Activated gamma-delta T cell (primary cell): Measurements from ENCODE around the gene NBAS.
"Not testable (repeated sequence)": the region's sequence is repeated elsewhere in the genome, so short reads cannot be mapped to it uniquely, and the experiment has no call there.

ENCODE experiments used
- DNase-seq: peaks from one replicate; lab custom pipeline; 2025; lab: John Stamatoyannopoulos, UW

Gene NBAS

DNA sequence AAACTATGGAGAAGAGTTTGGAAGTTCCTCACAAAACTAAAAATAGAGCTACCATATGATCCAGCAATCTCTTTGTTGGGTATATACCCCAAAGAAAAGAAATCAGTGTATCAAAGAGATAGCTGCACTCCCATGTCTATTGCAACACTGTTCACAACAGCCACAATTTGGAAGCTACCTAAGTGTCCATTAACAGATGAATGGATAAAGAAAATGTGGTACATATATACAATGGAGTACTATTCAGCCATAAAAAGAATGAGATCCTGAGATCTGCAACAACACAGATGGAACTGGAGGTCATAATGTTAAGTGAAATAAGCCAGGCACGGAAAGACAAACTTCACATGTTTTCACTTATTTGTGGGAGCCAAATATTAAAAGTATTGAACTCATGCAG, 350.6 kb downstream of the NBAS start:
- not testable (repeated sequence) for DNase-seq

DNA sequence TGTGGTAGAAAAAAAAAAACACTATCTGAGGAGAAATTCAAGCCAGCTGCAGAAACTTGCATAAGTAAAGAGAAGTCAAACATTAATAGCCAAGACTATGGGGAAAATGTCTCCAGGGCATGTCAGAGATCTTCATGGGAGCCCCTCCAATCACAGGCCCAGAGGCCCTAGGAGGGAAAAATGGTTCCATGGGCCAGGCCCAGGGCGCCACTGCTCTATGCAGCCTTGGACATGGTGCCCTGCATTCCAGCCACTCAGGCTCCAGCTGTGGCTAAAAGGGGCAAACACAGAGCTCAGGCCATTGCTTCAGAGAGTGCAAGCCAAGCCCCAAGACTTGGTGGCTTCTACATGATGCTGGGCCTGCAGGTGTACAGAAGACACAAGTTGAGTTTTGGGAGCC, 354.7 kb downstream of the NBAS start:
- DNase-seq: no peak

DNA sequence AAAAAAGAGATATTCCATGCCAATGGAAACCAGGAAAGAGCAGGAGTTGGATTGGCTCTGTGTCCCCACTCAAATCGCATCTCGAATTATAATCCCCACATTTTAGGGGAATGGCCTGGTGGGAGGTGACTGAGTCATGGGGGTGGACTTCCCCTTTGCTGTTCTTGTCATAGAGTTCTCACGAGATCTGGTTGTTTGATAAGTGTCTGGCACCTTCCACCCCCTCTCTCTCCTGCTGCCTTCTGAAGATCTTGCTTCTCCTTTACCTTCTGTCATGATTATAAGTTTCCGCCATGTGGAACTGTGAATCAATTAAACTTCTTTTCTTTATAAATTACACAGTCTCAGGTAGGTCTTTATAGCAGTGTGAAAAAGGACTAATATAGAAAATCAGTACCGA, 355.6 kb downstream of the NBAS start:
- no peak for DNase-seq

DNA sequence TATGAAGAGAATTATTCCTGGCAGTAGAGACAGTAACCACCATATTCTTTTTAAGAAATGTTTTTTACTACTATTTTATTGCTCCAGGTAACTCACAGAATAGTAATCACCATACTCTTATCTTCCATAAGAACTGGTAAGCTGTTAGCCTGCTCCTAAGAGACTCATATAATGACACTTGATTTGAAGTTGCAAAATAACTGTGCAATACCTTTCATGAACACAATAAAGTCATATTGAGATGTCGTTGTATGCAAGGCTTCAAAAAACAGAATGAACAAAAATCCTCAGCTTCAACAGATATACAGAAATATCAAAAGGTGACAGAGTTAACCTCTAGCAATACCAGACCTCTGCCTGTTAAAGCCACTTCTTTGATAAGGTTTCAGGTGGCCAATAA, 360.1 kb downstream of the NBAS start:
- DNase-seq: no peak

DNA sequence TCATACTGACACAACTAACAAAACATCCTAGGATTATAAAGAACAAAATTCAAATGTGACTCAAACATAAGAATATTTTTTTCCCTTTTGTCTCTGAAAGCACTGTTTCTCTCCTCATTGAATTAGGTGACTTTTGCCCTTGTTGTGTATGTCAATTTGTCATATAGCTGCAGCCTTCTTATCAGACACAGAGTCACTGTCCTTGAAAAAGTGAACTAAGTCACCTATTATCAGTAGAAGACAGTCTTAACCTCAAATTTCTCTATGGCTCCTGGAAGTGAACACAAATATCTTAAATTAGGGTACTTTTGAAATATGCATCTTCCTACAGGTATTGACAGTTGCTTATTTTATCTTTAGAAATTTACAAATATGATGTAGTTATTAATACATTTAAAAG, 360.6 kb downstream of the NBAS start:
- DNase-seq: no peak

DNA sequence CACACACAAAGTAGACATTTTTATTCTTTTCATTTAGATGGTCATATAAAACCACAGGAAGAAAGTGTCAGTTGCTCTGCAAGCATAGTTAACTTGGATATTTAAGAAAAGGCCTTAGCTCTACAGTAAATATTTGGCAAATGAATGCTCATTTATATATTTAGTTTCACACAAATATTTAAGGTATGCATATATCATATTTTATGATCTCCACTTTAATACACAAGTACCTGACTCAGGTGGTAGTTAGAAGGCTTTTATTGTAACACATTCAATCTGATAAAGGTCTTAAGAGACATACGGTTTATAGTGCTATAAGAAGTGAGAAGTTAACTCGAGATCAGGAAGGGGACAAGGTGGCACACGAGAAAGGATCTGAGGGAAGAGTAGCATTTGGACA, 363.1 kb downstream of the NBAS start:
- DNase-seq: no peak

DNA sequence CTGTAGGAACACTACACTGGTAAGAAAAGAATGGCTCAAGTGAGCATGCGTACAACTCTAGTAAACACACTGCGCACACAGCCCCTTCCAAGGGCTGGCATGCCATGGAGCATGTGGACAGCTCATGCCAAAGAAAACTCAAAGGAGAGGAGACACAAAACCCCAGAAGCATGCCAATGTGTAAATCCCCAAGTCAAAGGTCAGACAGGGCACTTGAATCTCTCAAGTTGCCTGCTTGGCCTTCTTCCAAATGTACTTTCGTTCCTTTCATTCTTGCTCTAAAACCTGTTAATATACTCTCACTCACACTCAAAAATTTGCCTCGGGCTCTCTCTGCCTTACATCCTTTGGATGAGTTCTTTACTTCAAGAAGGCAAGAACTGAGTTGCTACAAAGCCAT, 365.3 kb downstream of the NBAS start:
- no peak for DNase-seq

DNA sequence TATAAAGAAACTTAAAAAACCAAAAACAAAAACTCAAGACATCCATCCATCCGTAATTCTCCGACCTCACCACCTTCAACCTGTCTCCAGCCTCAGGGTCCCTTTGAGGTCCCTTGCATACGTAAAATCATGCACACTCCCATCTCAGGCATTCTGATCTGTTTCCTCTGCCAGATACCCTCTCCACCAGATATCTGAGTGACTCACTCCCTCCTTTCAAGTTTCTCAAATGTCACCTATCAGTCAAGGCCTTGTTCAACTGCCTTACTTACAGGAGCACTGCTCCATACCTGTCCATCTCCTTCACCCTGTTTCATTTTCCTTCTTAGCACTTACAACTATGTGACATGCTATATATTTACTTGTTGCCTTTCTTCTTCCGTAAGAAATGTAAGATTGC, 369.3 kb downstream of the NBAS start:
- no peak for DNase-seq

DNA sequence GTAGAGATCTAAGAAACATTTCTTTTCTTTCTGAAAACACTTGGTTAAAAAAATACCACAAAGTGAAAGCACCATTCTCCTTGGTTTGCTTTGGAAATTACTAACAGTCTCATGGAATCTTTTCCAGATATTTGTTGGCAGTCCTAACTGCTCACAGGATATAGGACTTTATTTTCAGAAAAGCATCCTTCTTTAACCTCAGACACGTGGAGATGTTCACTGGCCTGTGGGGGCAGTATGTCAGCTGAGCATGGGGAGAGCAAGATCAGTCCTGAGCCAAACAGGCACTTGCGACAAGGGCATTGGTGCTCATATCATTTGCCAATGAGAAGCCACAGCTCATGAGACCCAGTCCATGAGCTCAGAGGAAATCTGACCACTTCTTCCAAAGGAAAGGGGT, 371.9 kb downstream of the NBAS start:
- no peak for DNase-seq

DNA sequence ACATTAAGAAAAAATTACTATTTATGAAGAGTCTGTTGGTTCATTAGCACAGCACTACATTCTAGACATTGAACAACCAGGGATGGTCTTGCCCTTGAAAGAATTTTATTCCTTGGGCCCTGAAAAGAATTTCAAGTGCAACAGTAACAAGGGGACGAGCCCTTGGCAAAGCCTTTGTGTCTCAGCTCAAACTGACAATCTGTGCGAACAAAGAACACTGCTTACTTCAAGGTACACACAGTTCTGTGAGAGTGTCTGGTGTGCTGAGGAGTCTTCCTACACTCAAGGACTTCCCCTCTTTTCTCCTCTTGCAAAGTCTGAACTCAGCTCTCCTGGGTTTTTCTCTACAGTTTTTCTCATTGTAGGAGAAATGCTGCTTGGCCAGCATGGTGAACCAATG, 373.4 kb downstream of the NBAS start:
- no peak for DNase-seq

DNA sequence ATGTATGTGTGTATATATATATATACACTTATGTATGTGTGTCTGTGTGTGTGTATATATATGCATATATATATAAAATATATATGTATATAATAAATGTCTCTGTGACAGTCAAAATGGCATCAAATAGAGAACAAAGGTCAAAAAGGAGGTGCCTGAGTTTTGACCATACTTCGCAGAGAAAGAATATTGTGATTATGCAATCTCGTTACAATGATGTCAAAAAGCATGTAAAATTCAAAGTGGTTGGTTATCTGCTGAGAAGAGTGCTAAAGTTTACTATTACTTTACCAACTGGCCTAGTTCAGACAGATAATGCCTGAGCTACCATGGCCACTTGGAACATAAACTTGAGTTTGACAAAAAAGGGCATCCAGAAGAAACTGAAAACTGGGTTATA, 375.0 kb downstream of the NBAS start:
- no peak for DNase-seq

DNA sequence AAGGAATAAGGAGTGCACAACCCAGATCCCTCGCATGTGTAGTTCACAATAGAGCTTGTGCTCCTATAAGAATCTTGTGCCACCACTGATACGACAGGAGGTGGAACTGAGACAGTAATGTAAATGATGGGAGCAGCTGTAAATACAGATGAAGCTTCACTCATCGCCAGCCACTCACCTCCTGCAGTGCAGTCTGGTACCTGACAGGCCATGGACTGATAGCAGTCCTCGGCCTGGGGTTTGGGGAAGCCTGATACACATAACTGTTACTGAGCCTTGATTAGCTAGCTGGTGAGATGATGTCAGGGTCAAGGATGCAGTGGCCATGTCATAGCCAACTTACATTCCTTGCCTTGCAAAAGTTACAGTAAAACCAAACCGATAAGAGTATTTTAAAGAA, 376.6 kb downstream of the NBAS start:
- DNase-seq: no peak

DNA sequence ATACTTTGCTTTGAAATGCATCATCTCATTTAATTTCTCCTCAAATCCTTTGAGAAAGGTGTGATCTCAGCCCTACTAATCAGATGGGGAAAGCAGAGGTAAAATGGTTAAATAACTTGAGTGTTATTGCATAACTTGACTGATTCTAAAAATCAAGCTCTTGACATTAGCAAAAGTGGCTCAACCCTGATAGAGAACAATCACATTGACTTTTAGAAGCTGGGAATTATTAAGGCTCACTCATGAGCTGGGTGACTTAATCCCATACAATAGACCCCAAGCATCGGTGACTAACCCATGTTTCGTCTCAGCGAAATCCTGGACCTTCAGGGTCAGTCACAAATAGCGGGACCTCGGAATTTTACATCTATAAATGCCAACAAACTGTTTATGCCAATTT, 378.9 kb downstream of the NBAS start:
- no peak for DNase-seq

DNA sequence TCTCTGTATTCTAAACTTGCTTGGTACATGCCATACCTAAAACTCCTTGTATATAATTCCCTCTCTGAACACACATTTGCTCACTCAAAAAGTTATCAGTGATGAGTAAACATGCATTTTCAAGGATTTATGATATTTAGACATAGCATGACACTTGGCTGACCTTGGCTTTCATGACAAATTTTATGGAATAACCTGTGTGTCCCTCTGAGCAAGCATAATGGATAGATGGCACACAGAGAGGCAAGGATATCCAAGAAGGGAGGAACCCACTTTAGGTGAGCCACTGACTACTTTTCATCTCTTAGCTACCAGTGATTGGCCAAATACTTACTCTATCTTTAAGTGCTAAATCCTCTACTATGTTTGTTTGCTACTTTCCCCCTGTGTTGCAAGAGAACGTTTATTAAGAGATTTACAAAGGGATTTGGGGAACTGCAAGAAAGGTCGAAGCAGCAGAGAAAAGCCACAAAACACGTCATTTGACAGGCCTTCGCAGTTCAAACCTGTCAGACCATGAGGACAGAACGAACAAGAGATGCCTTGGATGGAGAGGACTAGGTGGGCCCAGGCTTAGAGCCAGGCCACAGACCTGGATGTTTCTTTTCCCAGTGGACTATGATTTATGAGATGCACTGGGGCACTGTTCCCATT, 379.9 kb downstream of the NBAS start:
- DNase-seq: no peak

DNA sequence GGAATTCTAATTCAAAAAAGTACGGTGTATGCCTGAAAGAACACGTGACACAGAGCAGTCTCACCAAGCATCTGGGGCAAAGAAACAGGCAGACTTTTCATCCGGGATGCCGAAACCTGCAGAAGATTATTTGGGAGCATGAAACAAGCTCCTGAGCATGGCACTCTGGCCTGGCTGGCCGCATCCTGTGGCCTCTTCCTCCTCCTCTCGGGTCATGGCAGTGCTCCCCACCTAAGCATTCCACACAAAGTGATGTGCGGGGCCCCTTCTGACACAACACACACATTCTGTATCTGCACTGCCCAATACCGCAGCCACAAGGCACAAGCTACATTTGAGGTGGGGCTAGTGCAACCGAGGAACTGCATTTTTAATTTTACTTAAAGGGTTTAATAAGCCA, 380.8 kb downstream of the NBAS start:
- no peak for DNase-seq

DNA sequence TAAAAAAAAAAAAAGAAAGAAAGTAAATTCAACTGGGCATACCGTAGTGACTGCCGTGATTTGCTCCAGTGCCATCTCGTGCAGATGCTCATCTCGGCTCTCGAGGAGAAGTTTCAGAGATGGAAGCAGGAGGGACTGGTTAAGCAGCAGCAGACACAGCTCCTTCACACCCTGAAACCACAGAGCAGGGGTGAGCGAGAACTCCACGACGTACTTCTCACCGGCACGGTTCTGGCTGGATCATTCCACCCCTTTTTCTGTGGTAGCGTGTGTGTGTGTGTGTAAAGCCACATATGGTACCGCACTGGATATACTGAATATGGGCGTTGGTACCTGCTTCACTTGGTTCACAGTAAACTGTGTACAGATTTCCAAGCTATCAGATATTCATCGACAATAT, 382.2 kb downstream of the NBAS start:
- no peak for DNase-seq

DNA sequence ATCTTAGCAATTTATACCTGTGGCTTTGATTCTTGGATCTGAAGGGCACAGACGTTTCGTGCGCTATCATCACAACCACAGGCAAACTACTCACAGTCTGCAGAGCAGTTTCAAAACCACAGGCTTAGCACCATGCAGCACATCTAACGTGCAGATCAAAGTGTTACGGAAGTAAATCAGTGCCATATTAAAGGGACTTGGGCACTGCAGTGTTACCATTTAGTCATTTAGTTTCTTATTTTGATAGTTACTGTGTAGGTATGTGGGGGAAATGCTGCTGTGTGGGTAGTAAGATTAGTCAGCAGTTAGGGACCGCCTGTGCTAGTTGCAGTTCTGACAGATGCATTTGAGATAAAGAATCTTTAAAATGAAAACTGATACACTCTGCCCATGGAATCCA, 384.0 kb downstream of the NBAS start:
- no peak for DNase-seq

DNA sequence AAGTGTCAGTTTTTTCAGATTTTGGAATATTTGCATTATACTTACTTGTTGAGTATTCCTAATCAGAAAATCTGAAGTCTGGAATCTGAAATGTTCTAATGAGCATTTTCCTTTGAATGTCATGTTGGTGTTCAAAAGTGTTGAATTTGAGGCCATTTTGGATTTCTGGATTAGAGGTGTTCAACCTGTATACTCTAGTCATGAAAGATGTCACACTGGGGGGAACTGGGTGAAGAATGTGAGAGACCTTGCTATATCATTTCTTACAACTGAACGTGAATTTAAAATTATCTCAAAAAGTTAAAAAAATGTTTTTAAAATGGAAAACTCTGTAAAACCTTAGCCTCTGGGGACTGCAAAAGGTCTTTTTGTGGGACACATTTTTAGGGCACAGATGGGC, 384.5 kb downstream of the NBAS start:
- DNase-seq: no peak

DNA sequence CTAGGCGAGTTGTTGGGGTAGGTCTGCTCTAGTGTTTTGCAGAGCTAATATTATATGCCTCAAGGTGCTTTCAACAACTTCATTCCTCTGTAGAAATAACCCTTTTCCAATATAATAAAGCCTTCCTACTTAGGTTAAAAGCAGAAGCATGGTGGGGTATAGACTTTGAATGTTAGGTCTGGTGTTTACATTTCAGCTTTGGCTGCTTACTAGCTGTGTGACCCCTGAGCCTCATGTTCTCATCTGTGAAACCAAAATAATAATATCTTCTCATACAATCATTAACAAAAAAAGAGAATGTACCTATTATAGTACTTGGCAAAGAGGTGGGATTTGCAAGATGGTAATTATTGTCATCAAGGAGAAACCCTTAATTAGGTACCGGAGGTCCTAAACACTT, 386.6 kb downstream of the NBAS start:
- no peak for DNase-seq

DNA sequence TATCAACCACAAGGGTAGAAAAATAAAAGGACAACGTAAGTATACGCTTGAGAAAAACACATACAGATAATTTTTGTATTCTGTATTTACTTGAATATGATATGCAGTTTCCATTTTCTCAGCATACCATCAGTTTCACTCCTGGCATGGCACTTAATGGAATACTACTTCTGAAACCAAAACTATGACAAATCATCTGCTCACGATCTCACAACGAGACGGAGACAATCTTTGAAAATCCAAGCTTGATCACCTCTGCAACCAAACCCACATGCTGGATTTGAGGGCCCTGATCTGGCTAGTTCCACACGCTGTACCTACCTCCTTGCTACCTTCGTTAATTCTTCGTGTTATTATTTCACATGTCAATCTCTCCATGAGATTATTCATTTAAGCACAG, 387.6 kb downstream of the NBAS start:
- no peak for DNase-seq

DNA sequence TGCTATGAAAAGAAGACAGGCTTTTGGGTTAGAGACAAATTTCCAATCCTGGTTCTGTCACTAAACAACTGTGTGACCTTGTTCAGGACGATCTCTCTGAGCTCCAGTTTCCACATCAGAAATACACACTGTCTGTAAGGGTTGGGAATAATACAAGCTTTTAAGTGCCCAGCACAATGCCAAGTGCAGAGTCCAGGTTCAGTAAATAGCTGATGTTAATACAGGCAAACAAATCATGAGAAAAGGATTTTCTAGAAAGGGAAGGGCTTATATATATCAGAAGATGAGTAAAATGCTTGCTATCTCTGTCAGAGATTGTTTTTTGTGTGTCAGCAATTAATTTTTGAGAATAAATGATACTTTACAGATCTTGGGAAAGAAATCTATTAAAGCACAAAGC, 388.3 kb downstream of the NBAS start:
- DNase-seq: no peak

DNA sequence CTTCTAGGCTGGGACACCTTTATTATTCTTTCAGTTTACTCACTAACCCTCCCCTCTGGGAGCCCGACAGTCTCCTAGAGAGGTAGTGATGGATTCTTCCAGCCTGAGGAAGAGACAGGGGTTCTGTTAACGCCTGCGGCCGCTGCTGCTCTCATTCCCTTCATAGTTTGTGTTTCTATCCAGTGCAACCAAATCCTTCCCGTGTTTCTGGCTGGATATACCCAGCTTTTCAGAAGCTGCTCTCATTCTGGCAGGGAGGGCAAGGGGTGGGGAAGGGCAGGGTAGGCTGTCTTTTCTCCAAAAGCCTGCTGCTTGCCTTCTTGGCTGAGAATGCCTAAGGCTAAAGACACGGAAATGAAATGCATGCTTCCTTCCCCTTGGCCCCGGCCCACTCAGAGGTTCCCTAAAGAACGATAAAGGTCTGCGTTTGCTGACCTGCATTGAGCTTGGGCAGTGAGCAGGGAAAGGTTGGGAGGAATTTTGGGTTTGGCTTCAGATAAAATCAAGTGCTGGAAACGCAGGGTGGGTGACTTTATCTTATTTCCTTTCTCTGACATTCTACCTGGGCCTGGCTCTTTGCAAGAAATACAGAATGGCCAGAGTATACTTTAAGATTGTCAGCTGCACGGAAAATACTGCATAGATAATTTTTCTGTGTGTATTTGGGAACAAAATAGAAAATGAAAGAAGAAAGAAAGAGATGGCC, 390.9 kb downstream of the NBAS start:
- no peak for DNase-seq

DNA sequence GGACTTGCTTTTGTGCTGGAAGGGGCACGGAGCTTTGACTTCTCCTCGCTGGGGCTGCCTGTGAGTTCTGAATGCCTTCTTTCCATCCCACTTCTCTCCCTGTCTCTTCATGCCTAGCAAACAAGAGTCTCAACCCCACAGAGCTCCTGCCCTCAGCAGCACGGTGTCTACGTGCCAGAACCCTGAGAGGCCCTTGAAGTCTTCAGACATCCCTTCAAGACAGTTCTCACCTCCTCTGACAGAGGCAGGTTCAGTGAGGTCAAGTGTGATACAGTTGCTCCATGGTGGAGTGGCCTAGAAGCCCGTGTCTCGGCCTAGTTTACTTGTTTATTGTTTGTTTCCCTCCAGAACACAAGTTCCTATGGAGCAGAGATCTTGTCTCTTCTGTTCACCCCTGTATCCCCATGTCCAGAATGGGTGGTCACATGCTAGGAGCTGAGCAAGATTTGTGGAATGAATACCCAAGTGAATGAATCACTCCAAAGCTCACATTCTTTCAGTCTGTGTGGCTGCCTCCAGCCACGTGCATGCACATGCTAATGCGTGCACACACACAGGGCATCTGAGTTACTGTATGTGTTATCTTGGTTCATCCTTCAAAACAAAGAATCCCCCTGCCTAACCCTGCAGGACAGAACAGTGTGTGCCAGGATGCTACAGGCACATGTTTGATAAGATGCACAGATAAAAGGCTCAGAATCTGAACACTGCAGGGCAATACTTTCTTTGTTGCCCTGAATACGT, 391.6 kb downstream of the NBAS start:
- no peak for DNase-seq
